ENCODE data around the gene FGF7. TPM values are rescaled to one million over a fixed set of nuclear protein-coding genes. Genes with fewer than 3 reads are reported as not detected.

FGF7 gene
- total and polyA plus RNA-seq, 2 of the 8 experiments (the other 6 are each of a cell fraction or from before 2014, with no cell fraction given): not detected

- no peak overlapping the region for H2AK5ac ChIP-seq (ENCODE audit: low read depth, low read length)
- no peaks in the 10 kb centered on the region for H3K27me3 ChIP-seq (replicated peaks in 1 of 4; ENCODE audit: control insufficient read depth in 3 of 4, extremely low read depth in 1 of 4, insufficient read depth in 3 of 4, low read length in 3 of 4)
- no peak overlapping the region for H3K56ac ChIP-seq (replicated peaks; ENCODE audit: insufficient read length, low read depth, low read length)
- H4K5ac ChIP-seq (ENCODE audit: insufficient read length, low read depth, low read length): no peak overlapping the region
- H3K14ac ChIP-seq (ENCODE audit: insufficient read length): no peak overlapping the region
- H2BK15ac ChIP-seq (ENCODE audit: low read length): no peak overlapping the region
- H3K79me1 ChIP-seq (ENCODE audit: low read depth, low read length): no peaks in the 10 kb centered on the region
- no peak for FAIRE-seq
- H3K23ac ChIP-seq (ENCODE audit: insufficient read length): no peak overlapping the region
- H3K4me2 ChIP-seq (ENCODE audit: insufficient read depth in 1 of 2, low read depth in 2 of 2, low read length in 2 of 2): no peak overlapping the region
- no peaks in the 10 kb centered on the region for H3K36me3 ChIP-seq (ENCODE audit: control insufficient read depth in 2 of 4, insufficient read depth in 4 of 4, low read length in 3 of 4)
- H3K9me3 ChIP-seq (ENCODE audit: insufficient read depth in 2 of 2, low read depth in 1 of 2, low read length in 1 of 2): no peaks in the 10 kb centered on the region
- H4K8ac ChIP-seq (ENCODE audit: extremely low read depth, insufficient read depth, low read length): no peak overlapping the region
- H4K91ac ChIP-seq (replicated peaks; ENCODE audit: insufficient read length, low read length): no peak overlapping the region
- H2BK5ac ChIP-seq (ENCODE audit: low read depth, low read length): no peak overlapping the region
- H3K9ac ChIP-seq (replicated peaks in 1 of 4; ENCODE audit: extremely low read depth in 1 of 4, low read depth in 3 of 4, low read length in 3 of 4): no peak overlapping the region
- no peaks in the 10 kb centered on the region for H3K4me1 ChIP-seq (replicated peaks in 1 of 4; ENCODE audit: control insufficient read depth in 3 of 4, insufficient read depth in 4 of 4, low read length in 3 of 4)
- H2BK120ac ChIP-seq (replicated peaks; ENCODE audit: low read depth, low read length): no peak overlapping the region
- no peak overlapping the region for H3K27ac ChIP-seq (ENCODE audit: low read depth, low read length)
- no peak overlapping the region for H2BK12ac ChIP-seq (ENCODE audit: low read depth, low read length)
- TF ChIP-seq CHD1 (IDR thresholded peaks at IDR 0.05; ENCODE audit: low read depth, low read length) (no peak), BRCA1 (IDR thresholded peaks at IDR 0.05; ENCODE audit: low read depth, low read length) (no peak), MAFK (IDR thresholded peaks at IDR 0.05; ENCODE audit: low read depth, low read length) (no peak), EZH2 (IDR thresholded peaks at IDR 0.05; ENCODE audit: low read depth, low read length, severe bottlenecking) (no peak)
- WGBS, 2 experiments (ENCODE audit: extremely low coverage in 1 of 2, insufficient coverage in 1 of 2, insufficient read length in 1 of 2, insufficient replicate concordance in 2 of 2, low coverage in 1 of 2, low lambda C conversion rate in 2 of 2, missing lambda C conversion rate in 1 of 2): 87% methylated on average over 2 of the region's 2 CpGs; no CpG with 5 or more reads in 1 of the 2 experiments
- H2AFZ ChIP-seq (ENCODE audit: low read length): no peak overlapping the region
- H3K4me3 ChIP-seq (ENCODE audit: extremely low read depth in 1 of 4, insufficient read depth in 2 of 4, low read depth in 3 of 4, low read length in 4 of 4): no peak overlapping the region
- DNase-seq (ENCODE audit: low read depth in 1 of 2, low spot score in 2 of 2): no peak
- no peak overlapping the region for H2BK20ac ChIP-seq (ENCODE audit: low read length)
- H3K23me2 ChIP-seq (ENCODE audit: low read depth, low read length): no peaks in the 10 kb centered on the region
- no peaks in the 10 kb centered on the region for H3K79me2 ChIP-seq (ENCODE audit: control insufficient read depth in 1 of 2, insufficient read depth in 2 of 2, low read length in 2 of 2)
- H3K4ac ChIP-seq (replicated peaks; ENCODE audit: insufficient read length, low read depth, low read length): no peak overlapping the region
- POLR2A ChIA-PET (ENCODE audit: partially characterized antibody): no interaction called here
- CTCF ChIA-PET (ENCODE audit: partially characterized antibody): interaction anchor here (0.9 to 2.3 kb wide), 20 partner anchors 10 to 610 kb away, joined by 3 to 17 read pairs (median 4); partner anchors contain the start of gene FGF7
- no peaks in the 10 kb centered on the region for H4K20me1 ChIP-seq (replicated peaks in 1 of 2; ENCODE audit: control insufficient read depth in 1 of 2, insufficient read depth in 2 of 2, low read length in 2 of 2)
- H3K18ac ChIP-seq (ENCODE audit: extremely low read depth, low read length): no peak overlapping the region
Observed at GRCh38 chr15:49472338-49472737, 49.3 kb downstream of the FGF7 start.

All from H1 (cell line).